Body of pancreas (tissue), 4 donors: ENCODE data around the gene SMG9. TPM values are rescaled to one million over a fixed set of nuclear protein-coding genes. Genes with fewer than 3 reads are reported as not detected.

Experiments used
- ATAC-seq: fragments of 150-250 bp; one replicate; pipeline ENCODE4 v1.9.1; 2016
- DNase-seq, 4 donors: peaks; one replicate each; pipeline ENCODE4 v3.0.0-alpha.2; 2019
- H3K27ac ChIP-seq, 4 donors: fragments of 200-600 bp; sonication (generic); 1 replicate in 3 of 4; 2 replicates in 1 of 4; pipeline versions ENCODE4 v1.5.1 to v1.6.1; 2016 to 2019; ENCODE audit warnings: mild to moderate bottlenecking in 1 of 4, mixed read lengths in 1 of 4, moderate library complexity in 1 of 4
- H3K27me3 ChIP-seq, 2 donors: fragments of 200-600 bp; sonication (generic); one replicate each; pipeline ENCODE4 v1.6.0; 2016; ENCODE audit warnings: mild to moderate bottlenecking in 1 of 2
- H3K36me3 ChIP-seq, 2 donors: fragments of 200-600 bp; sonication (generic); replicated peaks in 1 of 2; 2 replicates each; pipeline ENCODE4 v1.5.1; 2016; ENCODE audit warnings: low read depth in 2 of 2; ENCODE audit not compliant: insufficient read depth in 1 of 2
- H3K4me1 ChIP-seq: fragments of 200-600 bp; sonication (generic); one replicate; pipeline ENCODE4 v1.6.0; 2016
- H3K4me3 ChIP-seq, 2 donors: fragments of 200-600 bp; sonication (generic); 1 replicate in 1 of 2; 2 replicates in 1 of 2; pipeline ENCODE4 v1.5.1; 2016 to 2019
- H3K9me3 ChIP-seq, 3 donors: fragments of 200-600 bp; sonication (generic); 1 replicate in 2 of 3; 2 replicates in 1 of 3; pipeline ENCODE4 v1.5.1; 2016
- POLR2A ChIP-seq, 3 donors: fragments of 450-650 bp; IDR thresholded peaks; one replicate each; pipeline ENCODE4 v1.6.1; 2016; ENCODE audit warnings: antibody characterized with exemption in 3 of 3, mild to moderate bottlenecking in 2 of 3
- WGBS, 2 donors: methylation state at CpG; one replicate each; pipeline ENCODE4 v1.1.5; 2017; 5-methylcytosine and 5-hydroxymethylcytosine counted together
- intact Hi-C: fragments of 100-400 bp; cut with DNase I; formaldehyde crosslinking; loops from one replicate; pipeline ENCODE4 v1.15.1; 2023
- total RNA-seq, 2 donors: library from RNA; depleted of rRNA; stranded (reverse); fragments of >200 nt; gene quantifications; one replicate each; pipeline ENCODE4 v1.1.0, GENCODE V29; 2016
- TF ChIP-seq, protein P1 (sequence below), 7 experiments: fragments of 450-650 bp in 4 of 7; fragments of 200-600 bp in 3 of 7; sonication (generic) in 3 of 7; IDR thresholded peaks; one replicate each; pipeline ENCODE4 v1.5.1; 2016 to 2019; ENCODE audit warnings: antibody characterized with exemption in 7 of 7

The SMG9 gene
- total RNA-seq, 2 donors from 2014 or later, result 8.3 to 52.1 TPM

DNA sequence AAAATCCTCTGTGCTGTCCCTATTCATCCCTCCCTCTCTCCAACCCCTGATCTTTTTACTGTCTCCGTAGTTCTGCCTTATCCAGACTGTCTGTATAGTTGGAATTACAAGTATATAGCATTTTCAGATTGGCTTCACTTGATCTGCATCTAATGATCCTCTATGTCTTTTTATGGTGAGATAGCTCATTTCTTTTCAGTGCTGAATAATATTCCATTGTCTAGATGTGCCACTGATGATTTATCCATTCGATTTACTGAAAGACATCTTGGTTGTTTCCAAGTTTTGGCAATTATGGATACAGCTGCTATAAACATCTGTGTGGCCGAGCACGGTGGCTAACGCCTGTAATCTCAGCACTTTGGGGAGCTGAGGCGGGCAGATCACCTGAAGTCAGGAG is 19.7 kb downstream of the SMG9 start:
- DNase-seq (no peak), ATAC-seq (no peak)
- no peak for TF ChIP-seq POLR2A (IDR thresholded peaks at IDR 0.05)
- TF ChIP-seq, protein P1, sequence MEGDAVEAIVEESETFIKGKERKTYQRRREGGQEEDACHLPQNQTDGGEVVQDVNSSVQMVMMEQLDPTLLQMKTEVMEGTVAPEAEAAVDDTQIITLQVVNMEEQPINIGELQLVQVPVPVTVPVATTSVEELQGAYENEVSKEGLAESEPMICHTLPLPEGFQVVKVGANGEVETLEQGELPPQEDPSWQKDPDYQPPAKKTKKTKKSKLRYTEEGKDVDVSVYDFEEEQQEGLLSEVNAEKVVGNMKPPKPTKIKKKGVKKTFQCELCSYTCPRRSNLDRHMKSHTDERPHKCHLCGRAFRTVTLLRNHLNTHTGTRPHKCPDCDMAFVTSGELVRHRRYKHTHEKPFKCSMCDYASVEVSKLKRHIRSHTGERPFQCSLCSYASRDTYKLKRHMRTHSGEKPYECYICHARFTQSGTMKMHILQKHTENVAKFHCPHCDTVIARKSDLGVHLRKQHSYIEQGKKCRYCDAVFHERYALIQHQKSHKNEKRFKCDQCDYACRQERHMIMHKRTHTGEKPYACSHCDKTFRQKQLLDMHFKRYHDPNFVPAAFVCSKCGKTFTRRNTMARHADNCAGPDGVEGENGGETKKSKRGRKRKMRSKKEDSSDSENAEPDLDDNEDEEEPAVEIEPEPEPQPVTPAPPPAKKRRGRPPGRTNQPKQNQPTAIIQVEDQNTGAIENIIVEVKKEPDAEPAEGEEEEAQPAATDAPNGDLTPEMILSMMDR (IDR thresholded peaks at IDR 0.05), result no peak
- no peaks in the 10 kb centered on the region for H3K4me1 ChIP-seq
- no peak overlapping the region for H3K27ac ChIP-seq
- H3K9me3 ChIP-seq, result no peaks in the 10 kb centered on the region
- intact Hi-C loops, result no loop called here
- WGBS, 2 donors, result 96 to 99% methylated on average over 6 of the region's 6 CpGs
- H3K4me3 ChIP-seq, result no peak overlapping the region
- H3K27me3 ChIP-seq, result no peaks in the 10 kb centered on the region
- peaks cover 0 to 24% of the 10 kb centered on the region in 2 donors for H3K36me3 ChIP-seq

DNA sequence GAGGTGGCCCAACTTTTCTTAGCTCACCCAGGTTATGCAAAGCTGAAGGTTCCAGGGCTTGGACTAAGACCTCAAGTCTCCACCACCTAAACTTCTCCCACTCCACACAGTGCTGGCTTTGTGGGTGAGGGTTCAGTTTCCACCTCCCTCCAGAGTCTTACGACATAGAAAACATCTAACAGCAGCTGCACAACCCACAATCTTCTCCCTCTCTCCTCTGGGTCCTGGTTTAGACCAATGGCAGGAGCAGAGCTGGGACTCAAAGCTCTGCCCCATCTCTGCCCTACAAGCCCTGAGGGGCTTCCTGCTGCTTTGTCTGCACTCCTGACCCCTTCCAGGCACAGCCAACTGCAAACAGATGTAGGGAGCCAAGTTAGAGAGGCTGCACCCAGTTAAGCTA is 22.9 kb downstream of the SMG9 start:
- DNase-seq (no peak), ATAC-seq (no peak)
- Histone ChIP-seq H3K9me3 (no peaks in the 10 kb centered on the region), H3K4me3 (no peak overlapping the region), H3K36me3 (peaks cover 0 to 12% of the 10 kb centered on the region in 2 donors), H3K4me1 (no peaks in the 10 kb centered on the region), H3K27me3 (no peaks in the 10 kb centered on the region), H3K27ac (no peak overlapping the region)
- no peak for TF ChIP-seq POLR2A (IDR thresholded peaks at IDR 0.05)
- TF ChIP-seq, protein P1 (IDR thresholded peaks at IDR 0.05), result no peak
- WGBS, 2 donors, result 86 to 93% methylated on average over 1 of the region's 1 CpG
- intact Hi-C loops, result no loop called here

- Histone ChIP-seq H3K27ac (no peak overlapping the region), H3K27me3 (no peaks in the 10 kb centered on the region), H3K4me1 (no peaks in the 10 kb centered on the region), H3K4me3 (no peak overlapping the region), H3K36me3 (peaks cover 0 to 12% of the 10 kb centered on the region in 2 donors), H3K9me3 (no peaks in the 10 kb centered on the region)
- intact Hi-C loops, result no loop called here
- TF ChIP-seq POLR2A (IDR thresholded peaks at IDR 0.05), result no peak
- TF ChIP-seq, protein P1 (IDR thresholded peaks at IDR 0.05), result no peak
- WGBS, 2 donors, result 86 to 92% methylated on average over 9 of the region's 14 CpGs
- ATAC-seq (no peak), DNase-seq (no peak)
Measured at GRCh38 chr19:43731346-43731745, 23.4 kb downstream of the SMG9 start.

DNA sequence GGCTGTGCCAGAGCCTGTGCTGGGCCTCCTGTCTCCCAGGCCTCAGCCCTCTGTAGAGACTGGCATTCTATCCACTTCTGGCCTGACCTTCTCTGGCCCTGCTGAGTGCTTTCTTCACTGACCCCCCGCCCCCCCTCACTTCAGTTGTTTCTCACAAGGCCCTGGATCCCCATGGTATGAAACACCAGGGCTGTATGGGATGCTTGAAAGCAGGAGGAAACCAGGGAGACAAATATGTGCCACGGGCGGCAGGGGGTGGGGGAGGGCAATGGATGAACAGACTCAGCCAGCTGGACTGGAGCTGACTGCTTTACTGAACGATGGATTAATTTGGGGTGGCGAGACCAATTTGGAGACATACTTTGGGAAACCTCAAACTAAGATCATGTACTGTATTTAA is 24.8 kb downstream of the SMG9 start:
- TF ChIP-seq POLR2A (IDR thresholded peaks at IDR 0.05), result no peak
- TF ChIP-seq, protein P1 (IDR thresholded peaks at IDR 0.05), result no peak
- intact Hi-C loops, result no loop called here
- peaks cover 0 to 12% of the 10 kb centered on the region in 2 donors for H3K36me3 ChIP-seq
- ATAC-seq (no peak), DNase-seq (no peak)
- H3K4me1 ChIP-seq, result no peaks in the 10 kb centered on the region
- H3K9me3 ChIP-seq, result no peaks in the 10 kb centered on the region
- H3K27ac ChIP-seq, result no peak overlapping the region
- no peak overlapping the region for H3K4me3 ChIP-seq
- H3K27me3 ChIP-seq, result no peaks in the 10 kb centered on the region
- WGBS, 2 donors, result 92 to 95% methylated on average over 3 to 4 of the region's 5 CpGs

DNA sequence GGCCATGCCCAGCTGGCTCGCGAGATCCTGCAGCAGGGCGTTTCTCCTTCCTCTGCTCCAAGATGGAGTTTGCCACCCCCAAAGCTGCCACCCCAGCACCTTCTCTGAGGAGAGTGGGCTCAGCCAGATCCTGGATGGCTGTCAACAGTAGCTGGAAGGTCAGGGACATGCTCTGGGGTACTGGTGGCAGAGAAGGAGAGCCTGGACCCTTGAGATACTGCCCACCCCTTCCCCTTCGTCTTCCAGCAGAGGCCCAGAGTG is 27.2 kb downstream of the SMG9 start:
- Histone ChIP-seq H3K4me3 (no peak overlapping the region), H3K36me3 (peaks cover 0 to 6% of the 10 kb centered on the region in 2 donors), H3K9me3 (no peaks in the 10 kb centered on the region), H3K4me1 (no peaks in the 10 kb centered on the region), H3K27ac (no peak overlapping the region), H3K27me3 (no peaks in the 10 kb centered on the region)
- TF ChIP-seq POLR2A (IDR thresholded peaks at IDR 0.05), result no peak
- TF ChIP-seq, protein P1 (IDR thresholded peaks at IDR 0.05), result no peak
- WGBS, 2 donors, result 56 to 62% methylated on average over 1 to 4 of the region's 4 CpGs
- DNase-seq (no peak), ATAC-seq (no peak)
- intact Hi-C loops, result no loop called here
